SK-N-SH treated with all-trans-retinoic acid at 6 μM for 48 hours (cell line): Measurements from ENCODE around the gene TNFRSF21.

ENCODE experiments used
- ATAC-seq: fragments of 200-7000 bp; cut with Tn5 transposase; 3 replicates; pipeline ENCODE4 v1.9.1; 2020; ENCODE audit warnings: mild to moderate bottlenecking, moderate library complexity
- CSDC2 ChIP-seq: fragments of 250-450 bp; sonication (Bioruptor Pico); IDR thresholded peaks from 2 replicates; pipeline ENCODE4 v1.5.0; 2020; ENCODE audit warnings: mild to moderate bottlenecking, moderate library complexity
- GLIS3 ChIP-seq: fragments of 250-450 bp; sonication (Bioruptor Pico); IDR thresholded peaks from 2 replicates; pipeline ENCODE4 v1.5.0; 2020; ENCODE audit warnings: mild to moderate bottlenecking, moderate library complexity
- ISL1 ChIP-seq: fragments of 250-450 bp; sonication (Bioruptor Pico); IDR thresholded peaks from 2 replicates; pipeline ENCODE4 v2.1.2; 2022; ENCODE audit warnings: mild to moderate bottlenecking, moderate library complexity
- PPARA ChIP-seq: fragments of 250-450 bp; sonication (Bioruptor Pico); IDR thresholded peaks from 2 replicates; pipeline ENCODE4 v1.5.0; 2020; ENCODE audit warnings: mild to moderate bottlenecking, borderline replicate concordance
- ZFP30 ChIP-seq: fragments of 450-650 bp; formaldehyde crosslinking; IDR thresholded peaks from 2 replicates; pipeline ENCODE4 v1.5.0; 2022; ENCODE audit warnings: mild to moderate bottlenecking, moderate library complexity
- ZNF565 ChIP-seq: fragments of 450-650 bp; formaldehyde crosslinking; conservative IDR thresholded peaks from 2 replicates; pipeline ENCODE4 v1.5.0; 2020; ENCODE audit warnings: low read depth, mild to moderate bottlenecking, moderate library complexity
- ZNF70 ChIP-seq: fragments of 450-650 bp; formaldehyde crosslinking; IDR thresholded peaks from 2 replicates; pipeline ENCODE4 v1.5.0; 2020; ENCODE audit warnings: mild to moderate bottlenecking, moderate library complexity
- ZNF8 ChIP-seq: fragments of 450-650 bp; formaldehyde crosslinking; IDR thresholded peaks from 2 replicates; pipeline ENCODE4 v1.5.0; 2020; ENCODE audit warnings: mild to moderate bottlenecking, moderate library complexity

The TNFRSF21 gene

DNA sequence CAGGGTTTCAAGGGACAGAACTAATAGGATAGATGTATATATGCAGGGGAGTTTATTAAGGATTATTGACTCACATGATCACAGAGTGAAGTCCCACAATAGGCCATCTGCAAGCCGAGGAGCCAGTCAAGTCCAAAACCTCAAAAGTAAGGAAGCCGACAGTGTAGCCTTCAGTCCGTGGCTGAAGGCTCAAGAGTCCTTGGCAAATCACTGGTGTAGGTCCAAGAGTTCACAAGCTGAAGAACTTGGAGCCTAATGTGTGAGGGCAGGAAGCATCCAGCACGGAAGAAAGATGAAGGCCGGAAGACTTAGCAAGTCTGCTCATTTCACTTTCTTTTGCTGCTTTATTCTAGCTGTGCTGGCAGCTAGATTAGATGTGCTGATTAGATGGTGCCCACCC is 128.0 kb downstream of the TNFRSF21 start:
- TF ChIP-seq ZNF8 (no peak), ZFP30 (CRISPR knock-in tag) (no peak), ISL1 (no peak), PPARA (CRISPR knock-in tag) (no peak), ZNF70 (no peak), CSDC2 (no peak), ZNF565 (CRISPR knock-in tag) (no peak), GLIS3 (CRISPR knock-in tag) (no peak)
- no peak for ATAC-seq
